Esophagus muscularis mucosa (tissue), 4 donors: ENCODE results near the gene FBXW10. TPM values are rescaled to one million over a fixed set of nuclear protein-coding genes. Genes with fewer than 3 reads are reported as not detected.
A peak's percentile ranks its signal among the peaks of the same experiment; 100 is the strongest.
"Not testable (repeated sequence)": the region's sequence is repeated elsewhere in the genome, so short reads cannot be mapped to it uniquely, and the experiment has no call there.

Source experiments
- DNase-seq: peaks from one replicate; pipeline ENCODE4 v3.0.0-alpha.2; 2017; ENCODE audit errors: extremely low spot score
- H3K27ac ChIP-seq, 4 donors: fragments of 200-600 bp; sonication (generic); replicated peaks in 1 of 4; 1 replicate in 3 of 4; 2 replicates in 1 of 4; pipeline ENCODE4 v1.5.1; 2016 to 2019; ENCODE audit warnings: mild to moderate bottlenecking in 1 of 4
- H3K27me3 ChIP-seq, 4 donors: fragments of 200-600 bp; sonication (generic); one replicate each; pipeline versions ENCODE4 v1.5.1 to v1.6.0; 2016 to 2019
- H3K36me3 ChIP-seq, 4 donors: fragments of 200-600 bp; sonication (generic); one replicate each; pipeline ENCODE4 v1.5.1; 2016 to 2019
- H3K4me1 ChIP-seq, 4 donors: fragments of 200-600 bp; sonication (generic); one replicate each; pipeline ENCODE4 v1.5.1; 2016 to 2019
- H3K4me3 ChIP-seq, 4 donors: fragments of 200-600 bp; sonication (generic); 1 replicate in 2 of 4; 2 replicates in 2 of 4; pipeline ENCODE4 v1.5.1; 2016 to 2019; ENCODE audit warnings: mild to moderate bottlenecking in 4 of 4, moderate library complexity in 1 of 4
- H3K9me3 ChIP-seq, 4 donors: fragments of 200-600 bp; sonication (generic); 1 replicate in 3 of 4; 2 replicates in 1 of 4; pipeline ENCODE4 v1.5.1; 2016 to 2019
- CTCF ChIP-seq, 3 experiments: fragments of 200-600 bp in 2 of 3; fragments of 450-650 bp in 1 of 3; sonication (generic) in 2 of 3; IDR thresholded peaks; one replicate each; pipeline ENCODE4 v1.5.1; 2017 to 2019; ENCODE audit warnings: antibody characterized with exemption in 3 of 3, mild to moderate bottlenecking in 2 of 3, moderate library complexity in 1 of 3
- EP300 ChIP-seq: sonication (generic); formaldehyde crosslinking; IDR thresholded peaks from one replicate; pipeline ENCODE4 v1.6.1; 2017; ENCODE audit warnings: antibody characterized with exemption
- POLR2A ChIP-seq: fragments of 450-650 bp; IDR thresholded peaks from one replicate; pipeline ENCODE4 v1.6.1; 2017; ENCODE audit warnings: antibody characterized with exemption, moderate library complexity, mild to moderate bottlenecking, low read depth
- POLR2AphosphoS5 ChIP-seq, 2 donors: sonication (generic); formaldehyde crosslinking; IDR thresholded peaks; one replicate each; pipeline ENCODE4 v1.6.1; 2017; ENCODE audit warnings: antibody characterized with exemption in 2 of 2
- WGBS: methylation state at CpG from one replicate; pipeline ENCODE4 v1.1.5; 2018; 5-methylcytosine and 5-hydroxymethylcytosine counted together
- intact Hi-C: fragments of 100-400 bp; cut with DNase I; formaldehyde crosslinking; loops from one replicate; pipeline ENCODE4 v1.15.1; 2023
- total RNA-seq, 4 donors: library from RNA; depleted of rRNA; stranded (reverse); fragments of >200 nt; gene quantifications; one replicate each; pipeline versions ENCODE4 v1.1.0 to v1.2.1, GENCODE V29; 2016

FBXW10 gene
- total RNA-seq, 4 donors from 2014 or later: 0.42 TPM; not detected in 3

- H3K36me3 ChIP-seq, intact Hi-C loops, H3K27ac ChIP-seq, DNase-seq, H3K9me3 ChIP-seq, H3K4me1 ChIP-seq, H3K4me3 ChIP-seq, H3K27me3 ChIP-seq: not testable (repeated sequence)
- no CpG with 5 or more reads among the region's 4 CpGs for WGBS
Observed at GRCh38 chr17:18755969-18756368, 12.1 kb downstream of the FBXW10 start.

GRCh38 chr17:18757368-18758044 lies 13.7 kb downstream of the FBXW10 start:
- H3K9me3 ChIP-seq, H3K36me3 ChIP-seq, H3K27ac ChIP-seq, H3K4me3 ChIP-seq, H3K27me3 ChIP-seq, DNase-seq, H3K4me1 ChIP-seq, intact Hi-C loops: not testable (repeated sequence)
- 83% methylated on average over 8 of the region's 8 CpGs for WGBS

- WGBS: no CpG with 5 or more reads among the region's 6 CpGs
- DNase-seq, intact Hi-C loops, H3K27me3 ChIP-seq, H3K36me3 ChIP-seq, H3K4me1 ChIP-seq, H3K9me3 ChIP-seq, H3K27ac ChIP-seq, H3K4me3 ChIP-seq: not testable (repeated sequence)
Observed at GRCh38 chr17:18758344-18758743, 14.5 kb downstream of the FBXW10 start.

GRCh38 chr17:18760221-18760620 lies 16.4 kb downstream of the FBXW10 start:
- H3K36me3 ChIP-seq, DNase-seq, H3K4me1 ChIP-seq, intact Hi-C loops, H3K27ac ChIP-seq, H3K27me3 ChIP-seq, H3K4me3 ChIP-seq, H3K9me3 ChIP-seq: not testable (repeated sequence)
- 94% methylated on average over 2 of the region's 6 CpGs for WGBS

GRCh38 chr17:18770572-18770971 lies 26.7 kb downstream of the FBXW10 start:
- H3K9me3 ChIP-seq, DNase-seq, H3K27ac ChIP-seq, H3K27me3 ChIP-seq, intact Hi-C loops, H3K4me3 ChIP-seq, H3K4me1 ChIP-seq, H3K36me3 ChIP-seq: not testable (repeated sequence)
- 75% methylated on average over 1 of the region's 4 CpGs for WGBS

GRCh38 chr17:18771066-18771465 lies 27.2 kb downstream of the FBXW10 start:
- DNase-seq, H3K27ac ChIP-seq: not testable (repeated sequence)
- WGBS: 42% methylated on average over 4 of the region's 4 CpGs

GRCh38 chr17:18772471-18772870 lies 28.6 kb downstream of the FBXW10 start:
- no peaks in the 10 kb centered on the region for H3K9me3 ChIP-seq
- TF ChIP-seq POLR2A (no peak), POLR2AphosphoS5 (IDR thresholded peaks at IDR 0.05) (no peak), EP300 (no peak), CTCF (IDR thresholded peaks at IDR 0.05) (no peak)
- H3K36me3 ChIP-seq: no peaks in the 10 kb centered on the region
- no peak overlapping the region for H3K27ac ChIP-seq
- H3K4me1 ChIP-seq: no peaks in the 10 kb centered on the region
- WGBS: 75% methylated on average over 7 of the region's 7 CpGs
- no peaks in the 10 kb centered on the region for H3K27me3 ChIP-seq
- DNase-seq: no peak
- intact Hi-C loops: no loop called here
- no peak overlapping the region for H3K4me3 ChIP-seq

More at GRCh38 chr17:18771066-18771465, 27.2 kb downstream of the FBXW10 start:
- H3K27me3 ChIP-seq, H3K36me3 ChIP-seq, H3K9me3 ChIP-seq, H3K4me1 ChIP-seq, intact Hi-C loops, H3K4me3 ChIP-seq: not testable (repeated sequence)

- H3K27ac ChIP-seq: peak within 1 kb of the TSS; percentile 83 to 86 (median 84)
- H3K4me1 ChIP-seq: peaks cover 0 to 29% (median 15%) of the 10 kb centered on the region in 4 donors
- TF ChIP-seq POLR2AphosphoS5 (IDR thresholded peaks at IDR 0.05) (peak; percentile 89 to 92), POLR2A (peak; percentile 78)
- DNase-seq: peak; percentile 99
- H3K36me3 ChIP-seq, H3K9me3 ChIP-seq, intact Hi-C loops, H3K27me3 ChIP-seq: not testable (repeated sequence)
- H3K4me3 ChIP-seq: peak within 1 kb of the TSS; percentile 59 to 75 (median 65)
- WGBS: 0% methylated on average over 8 of the region's 56 CpGs
Observed at GRCh38 chr17:18780991-18781718, 37.3 kb downstream of the FBXW10 start, which contains the start of gene TVP23B. TVP23B (plus strand) TSS chr17:18781183; CDS start chr17:18781294, 111 bp downstream.

- whole genome bisulfite sequencing: no CpG with 5 or more reads among the region's 5 CpGs
- Histone ChIP-seq H3K4me1 (peaks cover 0 to 29% (median 15%) of the 10 kb centered on the region in 4 donors), H3K27ac (peak overlapping the region; percentile 83 to 86 (median 84)), H3K4me3 (peak overlapping the region; percentile 59 to 75 (median 65))
- intact Hi-C loops, H3K9me3 ChIP-seq, DNase-seq, H3K36me3 ChIP-seq, H3K27me3 ChIP-seq: not testable (repeated sequence)
Observed at GRCh38 chr17:18781805-18782204, 38.0 kb downstream of the FBXW10 start.

GRCh38 chr17:18785933-18786332 lies 42.1 kb downstream of the FBXW10 start:
- H3K36me3 ChIP-seq, intact Hi-C loops, H3K4me3 ChIP-seq, H3K9me3 ChIP-seq, H3K27ac ChIP-seq, H3K27me3 ChIP-seq, DNase-seq: not testable (repeated sequence)
- peaks cover 0 to 23% (median 10%) of the 10 kb centered on the region in 4 donors for H3K4me1 ChIP-seq
- WGBS: 89% methylated on average over 1 of the region's 1 CpG

- H3K27me3 ChIP-seq, H3K9me3 ChIP-seq, H3K4me3 ChIP-seq, H3K36me3 ChIP-seq, DNase-seq, H3K27ac ChIP-seq, intact Hi-C loops: not testable (repeated sequence)
- peaks cover 0 to 23% (median 10%) of the 10 kb centered on the region in 4 donors for H3K4me1 ChIP-seq
- WGBS: 83% methylated on average over 4 of the region's 5 CpGs
Observed at GRCh38 chr17:18786890-18787289, 43.0 kb downstream of the FBXW10 start.
